Panc1 (cell line): ENCODE data around the gene EGFLAM. TPM values are rescaled to one million over a fixed set of nuclear protein-coding genes. Genes with fewer than 3 reads are reported as not detected.

ENCODE experiments used
- ATAC-seq: fragments of 200-7000 bp; cut with Tn5 transposase; 2 replicates; pipeline ENCODE4 v1.9.1; 2020; ENCODE audit warnings: mild to moderate bottlenecking, moderate library complexity
- BruUV-seq: library from RNA; stranded (reverse); fragments of 400-500 nt; replicated peaks from 2 replicates; lab custom pipeline; 2021; lab: Mats Ljungman, UMichigan
- CTCF ChIA-PET: fragments of 300-600 bp; sonication (Branson Sonifier 250); formaldehyde crosslinking; loops from one replicate; lab custom pipeline; 2022; ENCODE audit warnings: antibody characterized with exemption; lab: Charles Lee
- POLR2A ChIA-PET: fragments of 300-600 bp; sonication (Branson Sonifier 250); formaldehyde crosslinking; loops from one replicate; lab custom pipeline; 2022; ENCODE audit warnings: antibody characterized with exemption; lab: Charles Lee
- DNase-seq: peaks from one replicate; pipeline ENCODE4 v3.0.0-alpha.2; 2010; ENCODE audit warnings: low read depth, low spot score
- H3K27ac ChIP-seq: 2 replicates; pipeline ENCODE4 v1.5.1; 2011; ENCODE audit warnings: mild to moderate bottlenecking, low read length, inconsistent platforms
- H3K27me3 ChIP-seq: fragments of 200-500 bp; sonication (Bioruptor generic); 2 replicates; pipeline ENCODE4 v1.6.0; 2014; ENCODE audit warnings: low read length, inconsistent platforms; ENCODE audit not compliant: control insufficient read depth, insufficient read depth
- H3K36me3 ChIP-seq: fragments of 200-500 bp; sonication (Bioruptor generic); 2 replicates; pipeline ENCODE4 v1.5.1; 2014; ENCODE audit warnings: inconsistent platforms, mild to moderate bottlenecking, low read length, moderate library complexity; ENCODE audit not compliant: control insufficient read depth, insufficient read depth
- H3K4me1 ChIP-seq: 2 replicates; pipeline ENCODE4 v1.5.1; 2011; ENCODE audit warnings: inconsistent platforms, mild to moderate bottlenecking, low read length, moderate library complexity; ENCODE audit not compliant: control insufficient read depth, insufficient read depth
- H3K4me3 ChIP-seq, 2 experiments: 2 replicates each; pipeline ENCODE4 v1.5.1; 2011 to 2012; ENCODE audit warnings: low read depth in 2 of 2, low read length in 2 of 2, mild to moderate bottlenecking in 2 of 2, inconsistent platforms in 1 of 2, moderate library complexity in 1 of 2
- H3K9me3 ChIP-seq: fragments of 200-500 bp; sonication (Bioruptor generic); 2 replicates; pipeline ENCODE4 v1.5.1; 2014; ENCODE audit warnings: low read depth, mild to moderate bottlenecking, inconsistent platforms, low read length, moderate library complexity; ENCODE audit not compliant: control insufficient read depth, insufficient read depth
- POLR2AphosphoS5 ChIP-seq: IDR thresholded peaks from 2 replicates; pipeline ENCODE4 v1.6.1; 2012; ENCODE audit warnings: mild to moderate bottlenecking, low read depth, low read length, moderate library complexity
- SIN3A ChIP-seq: IDR thresholded peaks from 2 replicates; pipeline ENCODE4 v1.6.1; 2012; ENCODE audit warnings: low read depth, mild to moderate bottlenecking, low read length, moderate library complexity, borderline replicate concordance; ENCODE audit not compliant: insufficient read depth
- TCF7L2 ChIP-seq: IDR thresholded peaks from 2 replicates; pipeline ENCODE4 v1.6.1; 2011; ENCODE audit warnings: mild to moderate bottlenecking, low read depth, low read length, inconsistent platforms
- in situ Hi-C: cut with HindIII; loops from 2 replicates; pipeline ENCODE4 v1.10.0; 2016; ENCODE audit warnings: low sequenced_read_pairs, low pct_unique_long_range_greater_than_20kb
- intact Hi-C: fragments of 100-400 bp; cut with micrococcal nuclease; formaldehyde crosslinking; loops from one replicate; pipeline ENCODE4 v1.10.0; 2022; ENCODE audit not compliant: unreplicated experiment
- total RNA-seq: library from RNA; stranded (reverse); gene quantifications from one replicate; pipeline ENCODE4 v1.2.1, GENCODE V29; 2021; ENCODE audit not compliant: unreplicated experiment
- TF ChIP-seq, protein P1 (sequence below): fragments of 450-650 bp; IDR thresholded peaks from 2 replicates; pipeline ENCODE4 v1.5.1; 2017; ENCODE audit warnings: mild to moderate bottlenecking
- TF ChIP-seq, protein P2 (sequence below), 2 experiments: IDR thresholded peaks; 2 replicates each; pipeline ENCODE4 v1.6.1; 2011 to 2012; ENCODE audit warnings: low read depth in 2 of 2, control low read depth in 1 of 2, low read length in 1 of 2, mild to moderate bottlenecking in 1 of 2, moderate library complexity in 1 of 2; ENCODE audit not compliant: insufficient read depth in 1 of 2

Gene EGFLAM
- total RNA-seq, 1 experiment from 2014 or later = 14.8 TPM

DNA sequence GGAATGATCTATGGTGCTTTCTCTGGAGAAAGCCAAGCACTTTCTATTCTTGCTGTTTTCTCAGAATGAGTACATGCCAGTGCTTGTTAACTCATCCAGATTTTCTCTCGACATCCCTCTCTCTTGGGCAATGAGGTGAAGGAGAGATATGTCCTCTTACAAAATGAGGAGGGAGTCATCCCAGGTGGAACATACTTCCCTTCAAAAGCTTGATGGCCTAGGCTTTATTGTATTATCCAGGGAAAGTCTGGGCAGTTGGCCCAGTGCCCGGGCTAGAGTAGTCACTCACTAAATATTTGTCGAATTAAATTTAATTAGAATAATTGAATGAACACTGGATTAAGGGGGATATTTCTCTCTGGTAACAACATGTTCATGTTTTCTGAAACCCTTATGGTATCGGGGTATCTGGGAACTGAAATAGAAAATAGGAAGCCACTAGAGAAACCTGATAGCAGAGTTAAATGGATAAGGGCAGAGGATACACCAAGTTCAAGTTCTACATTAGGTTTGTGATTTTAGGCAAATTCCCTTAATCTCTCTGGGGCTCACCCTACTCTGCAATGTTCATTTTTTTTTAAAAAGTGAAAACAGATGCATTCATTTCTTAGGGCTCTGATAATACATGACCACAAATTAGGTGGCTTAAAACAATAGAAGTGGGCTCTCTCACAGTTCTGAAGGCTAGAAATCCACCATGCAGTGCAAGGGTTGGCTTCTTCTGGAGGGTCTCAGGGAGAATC lies 198.5 kb downstream of the EGFLAM start:
- no peak overlapping the region for H3K4me3 ChIP-seq
- ATAC-seq = no peak
- CTCF ChIA-PET = no interaction called here
- H3K9me3 ChIP-seq = no peaks in the 10 kb centered on the region
- BruUV-seq = no TSS peak
- no peaks in the 10 kb centered on the region for H3K4me1 ChIP-seq
- DNase-seq = no peak
- H3K27me3 ChIP-seq = no peaks in the 10 kb centered on the region
- in situ Hi-C loops (no loop called here), intact Hi-C loops (no loop called here)
- no peak overlapping the region for H3K27ac ChIP-seq
- H3K36me3 ChIP-seq = no peaks in the 10 kb centered on the region
- TF ChIP-seq TCF7L2 (no peak), SIN3A (no peak), POLR2AphosphoS5 (no peak)
- TF ChIP-seq, protein P1, sequence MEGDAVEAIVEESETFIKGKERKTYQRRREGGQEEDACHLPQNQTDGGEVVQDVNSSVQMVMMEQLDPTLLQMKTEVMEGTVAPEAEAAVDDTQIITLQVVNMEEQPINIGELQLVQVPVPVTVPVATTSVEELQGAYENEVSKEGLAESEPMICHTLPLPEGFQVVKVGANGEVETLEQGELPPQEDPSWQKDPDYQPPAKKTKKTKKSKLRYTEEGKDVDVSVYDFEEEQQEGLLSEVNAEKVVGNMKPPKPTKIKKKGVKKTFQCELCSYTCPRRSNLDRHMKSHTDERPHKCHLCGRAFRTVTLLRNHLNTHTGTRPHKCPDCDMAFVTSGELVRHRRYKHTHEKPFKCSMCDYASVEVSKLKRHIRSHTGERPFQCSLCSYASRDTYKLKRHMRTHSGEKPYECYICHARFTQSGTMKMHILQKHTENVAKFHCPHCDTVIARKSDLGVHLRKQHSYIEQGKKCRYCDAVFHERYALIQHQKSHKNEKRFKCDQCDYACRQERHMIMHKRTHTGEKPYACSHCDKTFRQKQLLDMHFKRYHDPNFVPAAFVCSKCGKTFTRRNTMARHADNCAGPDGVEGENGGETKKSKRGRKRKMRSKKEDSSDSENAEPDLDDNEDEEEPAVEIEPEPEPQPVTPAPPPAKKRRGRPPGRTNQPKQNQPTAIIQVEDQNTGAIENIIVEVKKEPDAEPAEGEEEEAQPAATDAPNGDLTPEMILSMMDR = no peak
- TF ChIP-seq, protein P2, sequence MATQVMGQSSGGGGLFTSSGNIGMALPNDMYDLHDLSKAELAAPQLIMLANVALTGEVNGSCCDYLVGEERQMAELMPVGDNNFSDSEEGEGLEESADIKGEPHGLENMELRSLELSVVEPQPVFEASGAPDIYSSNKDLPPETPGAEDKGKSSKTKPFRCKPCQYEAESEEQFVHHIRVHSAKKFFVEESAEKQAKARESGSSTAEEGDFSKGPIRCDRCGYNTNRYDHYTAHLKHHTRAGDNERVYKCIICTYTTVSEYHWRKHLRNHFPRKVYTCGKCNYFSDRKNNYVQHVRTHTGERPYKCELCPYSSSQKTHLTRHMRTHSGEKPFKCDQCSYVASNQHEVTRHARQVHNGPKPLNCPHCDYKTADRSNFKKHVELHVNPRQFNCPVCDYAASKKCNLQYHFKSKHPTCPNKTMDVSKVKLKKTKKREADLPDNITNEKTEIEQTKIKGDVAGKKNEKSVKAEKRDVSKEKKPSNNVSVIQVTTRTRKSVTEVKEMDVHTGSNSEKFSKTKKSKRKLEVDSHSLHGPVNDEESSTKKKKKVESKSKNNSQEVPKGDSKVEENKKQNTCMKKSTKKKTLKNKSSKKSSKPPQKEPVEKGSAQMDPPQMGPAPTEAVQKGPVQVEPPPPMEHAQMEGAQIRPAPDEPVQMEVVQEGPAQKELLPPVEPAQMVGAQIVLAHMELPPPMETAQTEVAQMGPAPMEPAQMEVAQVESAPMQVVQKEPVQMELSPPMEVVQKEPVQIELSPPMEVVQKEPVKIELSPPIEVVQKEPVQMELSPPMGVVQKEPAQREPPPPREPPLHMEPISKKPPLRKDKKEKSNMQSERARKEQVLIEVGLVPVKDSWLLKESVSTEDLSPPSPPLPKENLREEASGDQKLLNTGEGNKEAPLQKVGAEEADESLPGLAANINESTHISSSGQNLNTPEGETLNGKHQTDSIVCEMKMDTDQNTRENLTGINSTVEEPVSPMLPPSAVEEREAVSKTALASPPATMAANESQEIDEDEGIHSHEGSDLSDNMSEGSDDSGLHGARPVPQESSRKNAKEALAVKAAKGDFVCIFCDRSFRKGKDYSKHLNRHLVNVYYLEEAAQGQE (IDR thresholded peaks at IDR 0.05; ENCODE audit: insufficient read depth in 1 of 2, low read depth in 2 of 2, low read length in 1 of 2) = no peak
- POLR2A ChIA-PET = no interaction called here

DNA sequence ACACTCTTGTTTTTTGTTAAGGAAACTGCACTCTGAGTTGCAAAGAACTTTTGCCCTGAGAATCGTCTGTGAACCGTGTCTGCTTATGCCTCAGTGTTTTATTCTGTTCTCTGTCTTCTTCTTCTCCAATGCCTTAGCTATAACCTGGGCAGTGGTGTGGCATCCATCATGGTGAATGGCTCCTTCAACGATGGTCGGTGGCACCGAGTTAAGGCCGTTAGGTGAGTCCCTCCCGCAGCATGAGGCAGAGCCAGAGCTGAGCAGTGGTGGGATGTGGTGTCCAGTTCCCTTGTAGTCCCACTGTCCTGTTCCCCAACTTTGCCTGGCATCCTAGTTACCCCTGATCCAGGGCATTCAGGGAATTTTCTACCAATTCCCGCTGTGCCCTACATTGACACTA lies 199.8 kb downstream of the EGFLAM start:
- Histone ChIP-seq H3K27me3 (no peaks in the 10 kb centered on the region), H3K36me3 (no peaks in the 10 kb centered on the region), H3K9me3 (no peaks in the 10 kb centered on the region), H3K4me1 (peaks cover 7% of the 10 kb centered on the region), H3K27ac (no peak overlapping the region), H3K4me3 (no peak overlapping the region)
- no peak for DNase-seq
- TF ChIP-seq, protein P2 (IDR thresholded peaks at IDR 0.05; ENCODE audit: insufficient read depth in 1 of 2, low read depth in 2 of 2, low read length in 1 of 2) = no peak
- TF ChIP-seq, protein P1 = no peak
- TF ChIP-seq TCF7L2 (no peak), SIN3A (no peak), POLR2AphosphoS5 (no peak)
- intact Hi-C loops (no loop called here), in situ Hi-C loops (no loop called here)
- CTCF ChIA-PET = no interaction called here
- POLR2A ChIA-PET = no interaction called here
- no peak for ATAC-seq
- BruUV-seq = no TSS peak
